ENCODE data around the gene CHTF18. TPM values are rescaled to one million over a fixed set of nuclear protein-coding genes. Genes with fewer than 3 reads are reported as not detected.
"Not testable (repeated sequence)": the region's sequence is repeated elsewhere in the genome, so short reads cannot be mapped to it uniquely, and the experiment has no call there.

Gene CHTF18
- total RNA-seq, 1 experiment from 2014 or later: 30.9 TPM

GRCh38 chr16:818592-818991 is 30.2 kb downstream of the CHTF18 start:
- Mint-ChIP-seq H3K36me3 (ENCODE audit: insufficient read depth, unreplicated experiment) (no peaks in the 10 kb centered on the region), H3K4me3 (ENCODE audit: unreplicated experiment) (no peak overlapping the region), H3K27ac (ENCODE audit: low read depth, unreplicated experiment) (no peak overlapping the region), H3K9me3 (ENCODE audit: unreplicated experiment) (no peaks in the 10 kb centered on the region), H3K4me1 (ENCODE audit: insufficient read depth, unreplicated experiment) (no peaks in the 10 kb centered on the region), H3K27me3 (ENCODE audit: insufficient read depth, unreplicated experiment) (peaks cover 15% of the 10 kb centered on the region)
- no TSS peak for BruUV-seq (replicated peaks)
- CTCF ChIA-PET: no interaction called here
- intact Hi-C loops (cut with micrococcal nuclease): no loop called here
- no peak for TF ChIP-seq CTCF (IDR thresholded peaks at IDR 0.05; ENCODE audit: unreplicated experiment)
- POLR2A ChIA-PET: no interaction called here
- DNase-seq (ENCODE audit: unreplicated experiment): no peak

GRCh38 chr16:819336-820043 is 31.1 kb downstream of the CHTF18 start:
- H3K4me1 Mint-ChIP-seq (ENCODE audit: insufficient read depth, unreplicated experiment): no peaks in the 10 kb centered on the region
- H3K36me3 Mint-ChIP-seq (ENCODE audit: insufficient read depth, unreplicated experiment): no peaks in the 10 kb centered on the region
- ChIA-PET POLR2A (interaction anchor here (0.6 kb wide), 1 partner anchor 13 kb away, joined by 3 read pairs; no protein-coding TSS in a partner anchor), CTCF (no interaction called here)
- no peak overlapping the region for H3K27ac Mint-ChIP-seq (ENCODE audit: low read depth, unreplicated experiment)
- BruUV-seq (replicated peaks): no TSS peak
- no peak for DNase-seq (ENCODE audit: unreplicated experiment)
- intact Hi-C loops (cut with micrococcal nuclease): no loop called here
- H3K9me3 Mint-ChIP-seq (ENCODE audit: unreplicated experiment): no peaks in the 10 kb centered on the region
- H3K27me3 Mint-ChIP-seq (ENCODE audit: insufficient read depth, unreplicated experiment): peaks cover 15% of the 10 kb centered on the region
- no peak overlapping the region for H3K4me3 Mint-ChIP-seq (ENCODE audit: unreplicated experiment)
- TF ChIP-seq CTCF (IDR thresholded peaks at IDR 0.05; ENCODE audit: unreplicated experiment): no peak

GRCh38 chr16:820044-820408 is 31.6 kb downstream of the CHTF18 start:
- H3K9me3 Mint-ChIP-seq (ENCODE audit: unreplicated experiment); H3K27ac Mint-ChIP-seq (ENCODE audit: low read depth, unreplicated experiment); H3K36me3 Mint-ChIP-seq (ENCODE audit: insufficient read depth, unreplicated experiment); H3K4me3 Mint-ChIP-seq (ENCODE audit: unreplicated experiment); H3K4me1 Mint-ChIP-seq (ENCODE audit: insufficient read depth, unreplicated experiment); CTCF ChIA-PET; DNase-seq (ENCODE audit: unreplicated experiment); BruUV-seq (replicated peaks); intact Hi-C loops (cut with micrococcal nuclease): not testable (repeated sequence)
- H3K27me3 Mint-ChIP-seq (ENCODE audit: insufficient read depth, unreplicated experiment): peaks cover 15% of the 10 kb centered on the region
- POLR2A ChIA-PET: interaction anchor here (0.6 kb wide), 1 partner anchor 13 kb away, joined by 3 read pairs; no protein-coding TSS in a partner anchor

- H3K27me3 Mint-ChIP-seq (ENCODE audit: insufficient read depth, unreplicated experiment): peaks cover 15% of the 10 kb centered on the region
- intact Hi-C loops (cut with micrococcal nuclease): no loop called here
- ChIA-PET CTCF (no interaction called here), POLR2A (no interaction called here)
- H3K27ac Mint-ChIP-seq (ENCODE audit: low read depth, unreplicated experiment): no peak overlapping the region
- H3K4me1 Mint-ChIP-seq (ENCODE audit: insufficient read depth, unreplicated experiment): no peaks in the 10 kb centered on the region
- TF ChIP-seq CTCF (IDR thresholded peaks at IDR 0.05; ENCODE audit: unreplicated experiment): no peak
- BruUV-seq (replicated peaks): no TSS peak
- no peak overlapping the region for H3K4me3 Mint-ChIP-seq (ENCODE audit: unreplicated experiment)
- H3K9me3 Mint-ChIP-seq (ENCODE audit: unreplicated experiment): no peaks in the 10 kb centered on the region
- no peak for DNase-seq (ENCODE audit: unreplicated experiment)
- H3K36me3 Mint-ChIP-seq (ENCODE audit: insufficient read depth, unreplicated experiment): no peaks in the 10 kb centered on the region
Observed at GRCh38 chr16:820748-821147, 32.3 kb downstream of the CHTF18 start.
